SK-N-MC (cell line): ENCODE data around the gene GRIK4.

Experiments used
- EZH2 ChIP-seq: fragments of 200-600 bp; sonication (generic); IDR thresholded peaks from one replicate; pipeline ENCODE4 v1.6.1; 2017; ENCODE audit warnings: antibody characterized with exemption
- FOXP2 ChIP-seq: optimal IDR thresholded peaks from 2 replicates; pipeline ENCODE3; 2011; ENCODE audit warnings: mild to moderate bottlenecking, moderate library complexity; ENCODE audit not compliant: insufficient read depth; ENCODE audit errors: extremely low read length, control extremely low read depth
- POLR2AphosphoS5 ChIP-seq: IDR thresholded peaks from 2 replicates; pipeline ENCODE4 v1.6.1; 2012; ENCODE audit warnings: mild to moderate bottlenecking, low read depth, low read length, borderline replicate concordance

GRCh38 chr11:120750647-120751549 is 239.3 kb downstream of the GRIK4 start:
- TF ChIP-seq EZH2 = no peak
- no peak for TF ChIP-seq POLR2AphosphoS5
- no peak for TF ChIP-seq FOXP2
